Occipital lobe (tissue), 2 donors: ENCODE measurements around the gene MMP24OS. TPM values are rescaled to one million over a fixed set of nuclear protein-coding genes. Genes with fewer than 3 reads are reported as not detected.

Source experiments
- DNase-seq: peaks from one replicate; lab custom pipeline; 2025; lab: John Stamatoyannopoulos, UW
- total RNA-seq: library from RNA; depleted of rRNA; stranded (reverse); fragments of >200 nt; gene quantifications from one replicate; pipeline ENCODE4 v1.2.3, GENCODE V29; 2014

Gene MMP24OS
- total RNA-seq, 1 donor from 2014 or later: 1.9 TPM

DNA sequence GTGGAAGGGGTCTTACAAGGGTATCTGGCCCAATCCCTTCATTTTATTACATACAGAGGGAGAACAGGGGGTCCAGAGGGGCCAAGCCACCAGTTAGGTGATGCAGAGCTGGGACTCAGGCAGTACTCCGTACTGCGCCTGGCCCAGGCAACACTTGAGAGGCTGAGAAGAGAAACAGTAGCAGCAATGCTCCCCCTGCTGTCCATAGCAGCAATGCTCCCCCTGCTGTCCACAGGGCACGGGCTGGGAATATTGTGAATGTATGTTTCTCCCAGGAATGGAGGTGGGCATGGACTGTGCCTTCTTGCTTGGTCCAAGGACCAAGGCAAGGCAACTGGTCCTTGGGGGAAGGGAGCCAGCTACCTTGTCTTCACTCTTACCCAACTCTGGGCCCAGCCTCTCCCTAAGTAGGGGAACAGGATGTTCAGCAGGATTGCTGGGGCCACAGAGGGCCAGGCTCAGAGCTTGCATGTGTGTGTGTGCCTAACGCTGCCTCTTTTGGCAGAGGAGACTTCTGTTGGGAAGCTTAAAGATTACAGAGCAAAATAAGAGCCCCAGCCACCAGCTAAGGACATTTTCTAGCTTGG lies 29.1 kb upstream of the MMP24OS start:
- DNase-seq: peak; percentile 54

DNA sequence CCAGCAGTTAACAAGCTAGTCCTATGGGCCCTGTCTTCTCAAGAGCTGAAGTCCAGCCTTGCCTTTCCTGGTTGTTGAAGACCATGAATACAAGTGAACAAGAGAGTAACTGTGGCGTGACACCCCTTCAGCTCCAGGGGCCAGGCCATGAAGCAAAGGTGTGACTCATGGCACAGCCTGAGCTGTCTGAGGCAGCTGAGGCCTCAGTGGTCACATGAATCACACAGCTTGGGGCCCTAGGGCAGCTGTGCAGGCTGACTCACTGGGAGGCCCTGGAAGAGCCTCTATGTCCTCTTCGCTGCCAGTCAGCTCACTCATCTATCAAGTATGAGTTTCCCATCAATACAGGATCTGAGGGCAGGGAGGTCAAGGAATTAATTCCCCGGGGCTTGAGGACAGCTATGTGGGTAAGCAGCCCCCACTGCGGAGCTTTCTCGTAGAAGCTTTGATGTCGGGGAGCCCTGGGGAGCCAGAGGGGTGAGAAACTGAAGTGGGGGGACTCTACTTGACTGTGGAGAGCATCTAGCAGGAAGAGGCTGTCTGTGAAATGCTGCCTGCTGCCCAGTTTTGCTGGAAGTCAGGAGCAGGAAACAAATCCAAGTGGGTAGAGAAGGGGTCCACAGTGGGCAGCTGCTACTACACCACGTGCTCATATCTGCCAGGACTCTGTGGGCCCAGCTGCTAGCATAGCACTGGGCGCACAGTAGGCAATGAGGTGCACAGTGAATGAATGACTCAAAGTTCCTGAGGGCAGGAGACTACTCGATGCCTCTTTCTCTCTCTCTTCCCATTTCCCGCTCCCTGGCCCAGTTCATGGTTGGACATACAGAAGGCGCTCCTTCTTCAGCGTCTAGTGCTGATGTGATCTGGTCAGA lies 28.0 kb upstream of the MMP24OS start:
- peak; percentile 29 for DNase-seq

DNA sequence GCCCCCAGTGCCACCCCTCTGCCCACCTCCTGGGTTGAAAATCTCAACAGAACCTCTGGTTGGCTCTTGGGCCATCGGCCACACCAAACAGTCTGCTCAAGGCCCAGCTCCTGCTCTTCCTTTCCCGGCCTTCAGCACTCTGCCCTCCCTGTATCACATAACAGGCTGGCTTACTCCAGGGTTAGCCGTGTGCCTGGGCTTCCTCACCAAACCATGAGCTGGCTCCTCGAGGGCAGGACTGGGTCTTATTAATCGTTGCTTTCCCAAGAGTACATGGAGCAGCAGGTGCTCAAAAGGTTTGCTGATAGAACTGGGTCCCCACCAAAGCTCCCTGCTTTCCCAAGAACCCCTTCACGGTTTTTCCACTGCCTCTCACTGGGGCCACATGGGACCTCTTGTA lies 27.0 kb upstream of the MMP24OS start:
- no peak for DNase-seq

DNA sequence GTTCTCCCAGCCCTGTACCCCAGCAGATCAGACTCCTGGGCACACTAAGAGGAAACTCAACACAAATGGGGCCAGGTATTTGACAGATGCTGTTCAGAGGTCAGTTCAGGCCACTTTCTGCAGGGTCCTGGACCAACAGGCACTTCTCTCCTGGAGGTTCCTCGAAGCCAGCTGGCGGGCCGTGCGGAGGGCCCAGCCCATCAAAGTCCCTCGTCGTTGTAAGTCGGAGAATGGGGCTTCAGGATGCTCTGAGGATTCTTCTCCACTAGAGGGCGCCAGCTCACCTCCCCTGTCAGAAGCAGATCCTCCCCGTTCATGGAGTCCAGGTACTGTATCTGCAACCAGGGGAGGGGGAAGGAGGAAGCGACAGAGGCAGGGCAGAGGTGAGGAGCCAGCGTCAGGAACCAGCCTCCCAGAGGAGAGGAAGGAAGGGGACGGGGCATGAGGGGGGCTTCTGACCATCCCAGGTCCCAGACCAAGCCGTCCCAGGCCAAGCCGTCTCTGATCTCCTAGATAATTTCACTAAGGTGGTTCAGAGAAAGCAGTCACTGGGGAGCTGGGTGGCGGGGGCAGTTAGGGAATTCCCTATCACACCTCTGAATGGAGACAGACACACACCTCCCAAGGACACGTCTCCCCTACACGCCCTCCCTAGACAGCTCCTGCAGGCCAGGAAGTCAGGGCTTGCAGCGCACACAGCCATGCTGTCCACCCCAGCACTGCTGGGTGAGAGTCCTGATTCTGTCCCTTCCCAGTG lies 26.0 kb upstream of the MMP24OS start:
- peak; percentile 60 for DNase-seq

DNA sequence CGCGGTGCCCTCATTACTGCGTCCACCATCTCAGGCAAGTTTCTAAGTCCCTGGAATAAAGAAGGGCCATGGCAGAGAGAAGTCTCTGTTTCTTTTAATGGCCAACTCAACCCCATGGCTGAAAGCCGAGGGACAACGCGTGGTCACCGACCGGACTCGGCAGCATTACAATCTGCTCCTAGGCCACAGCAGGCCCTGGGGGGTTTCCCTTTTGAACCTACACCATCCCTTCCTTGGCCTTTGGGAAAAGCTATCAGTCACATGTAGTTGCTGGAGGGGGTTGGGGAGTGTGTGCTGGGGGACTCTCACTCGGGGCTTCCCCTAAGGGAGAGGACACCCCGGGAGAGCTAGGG lies 25.4 kb upstream of the MMP24OS start:
- no peak for DNase-seq

DNA sequence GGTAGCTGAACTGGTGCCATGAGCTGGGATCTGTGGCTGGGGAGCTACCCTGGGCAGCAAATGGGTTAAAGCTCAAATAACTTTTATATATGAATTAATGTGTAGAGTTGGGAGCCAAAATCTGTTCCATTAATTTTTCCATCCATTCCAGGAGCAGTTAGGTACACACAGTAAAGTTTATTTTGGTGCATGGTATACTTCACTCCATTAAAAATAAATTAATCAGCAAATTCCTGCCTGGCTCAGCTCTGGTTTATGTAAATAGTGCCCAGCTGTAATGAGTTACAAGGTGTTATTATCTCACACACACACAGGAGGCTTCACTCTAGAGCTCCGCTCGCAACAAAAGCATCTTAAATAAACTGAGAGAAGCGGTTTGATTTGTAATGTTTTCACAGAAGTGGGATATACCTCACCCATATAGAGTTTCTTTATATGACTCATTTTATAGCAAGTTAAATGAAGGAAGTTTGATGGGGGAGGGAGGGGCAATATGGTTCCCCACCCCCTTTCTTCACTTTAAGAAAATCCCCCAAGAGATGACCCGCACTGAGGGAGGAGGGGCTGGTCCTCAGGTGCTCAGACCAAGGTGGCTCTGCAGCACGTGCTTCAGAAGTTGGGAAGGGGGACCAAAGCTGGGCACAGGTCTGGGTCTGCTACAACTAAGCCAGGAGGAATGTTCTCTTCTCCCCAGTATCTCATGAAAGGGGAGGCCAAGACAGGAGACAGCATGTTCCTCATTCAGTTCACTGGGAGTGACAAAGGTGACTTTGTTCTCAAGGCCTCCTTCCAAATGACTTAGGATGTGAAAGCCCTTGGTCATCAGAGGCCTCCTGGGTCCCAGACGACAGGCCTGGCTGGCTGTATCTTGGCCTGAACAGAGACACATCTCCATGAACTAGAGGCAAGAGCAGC lies 24.8 kb upstream of the MMP24OS start:
- no peak for DNase-seq

DNA sequence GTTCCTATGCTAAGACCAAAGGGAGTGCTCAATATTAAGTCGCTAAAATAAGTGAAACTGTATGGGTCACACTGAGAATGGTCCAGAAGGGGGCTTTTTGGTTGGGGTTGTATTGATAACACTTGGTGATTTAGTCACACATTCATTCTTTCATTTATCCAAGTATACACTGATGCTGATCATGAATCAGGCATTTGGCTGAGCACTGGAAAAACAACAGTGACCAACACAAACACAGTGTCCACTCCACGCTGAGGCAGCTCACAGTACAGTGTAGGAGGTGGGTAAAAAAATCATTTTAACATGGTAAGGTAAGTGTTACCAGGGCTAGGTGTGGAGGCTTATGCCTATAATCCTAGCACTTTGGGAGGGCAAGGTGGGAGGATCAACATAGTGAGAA lies 23.5 kb upstream of the MMP24OS start:
- no peak for DNase-seq

DNA sequence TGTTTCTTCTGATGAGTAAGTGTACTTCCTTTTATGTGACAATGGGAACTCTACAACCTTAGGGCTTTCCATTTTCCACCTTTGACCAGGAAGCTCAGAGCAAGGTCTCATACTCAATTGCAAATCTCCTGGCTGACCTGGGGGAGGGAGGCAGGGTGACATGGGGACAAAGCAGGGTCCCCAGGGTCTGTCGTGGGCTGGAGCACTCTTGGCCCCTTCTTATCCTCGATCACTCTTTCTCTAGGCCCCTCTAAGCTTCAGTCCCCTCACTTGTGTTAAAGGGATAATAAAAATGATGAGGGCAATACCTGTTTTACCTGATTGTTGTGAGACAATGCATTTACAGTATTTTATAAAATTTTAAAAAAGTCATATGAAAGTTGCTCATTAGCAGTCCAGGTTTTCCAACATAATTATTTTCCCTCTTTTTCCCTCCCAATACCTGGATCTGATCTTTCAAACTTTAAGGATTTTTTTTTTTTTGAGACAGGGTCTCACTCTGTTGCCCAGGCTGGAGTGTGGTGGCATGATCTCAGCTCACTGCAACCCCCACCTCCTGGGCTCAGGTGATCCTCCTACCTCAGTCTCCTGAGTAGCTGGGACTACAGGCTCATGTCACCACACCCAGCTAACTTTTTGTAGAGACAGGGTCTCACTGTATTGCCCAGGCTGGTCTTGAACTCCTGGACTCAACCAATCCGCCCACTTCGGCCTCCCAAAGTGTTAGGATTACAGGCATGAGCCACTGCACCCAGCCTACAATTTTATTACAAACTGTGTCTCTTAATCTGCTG lies 22.7 kb upstream of the MMP24OS start:
- DNase-seq: no peak

DNA sequence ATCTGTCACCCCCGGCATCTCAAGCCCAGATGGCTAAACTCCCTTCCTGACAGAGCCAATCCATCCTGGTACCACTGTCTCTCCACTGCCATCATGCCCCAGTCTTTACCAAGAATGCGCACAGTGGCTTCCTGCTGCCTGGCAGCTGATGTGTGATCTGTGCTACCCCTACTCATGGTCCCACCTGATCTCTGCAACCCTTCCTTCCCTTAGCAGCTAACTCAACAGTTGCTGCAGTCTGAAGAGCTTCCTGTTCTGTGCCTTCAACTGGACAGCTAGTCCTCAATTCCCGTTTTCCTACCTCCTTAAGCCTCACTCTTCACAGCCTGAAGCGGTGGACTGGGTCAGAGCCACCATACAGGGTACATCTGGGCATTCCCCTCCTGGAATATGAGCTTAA lies 21.9 kb upstream of the MMP24OS start:
- no peak for DNase-seq

DNA sequence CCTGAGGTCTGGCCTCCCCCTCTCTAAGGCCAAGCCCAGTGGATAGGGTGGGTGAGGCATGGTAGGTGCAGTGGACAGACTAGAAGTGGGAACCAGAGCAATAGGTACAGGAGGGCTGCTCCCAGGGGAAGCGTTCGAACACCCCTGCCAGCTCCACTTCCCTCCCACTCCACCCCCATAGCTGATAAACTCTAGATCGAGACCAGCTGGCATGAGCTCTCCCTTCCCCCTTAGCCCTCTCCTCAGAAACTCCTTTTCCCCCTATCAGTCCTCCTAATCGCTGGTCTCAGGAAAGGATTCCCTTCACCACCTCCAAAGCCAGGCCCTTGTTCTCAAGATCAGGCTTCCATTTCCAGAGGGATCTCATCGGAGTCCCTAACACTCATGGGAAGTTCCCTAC lies 20.3 kb upstream of the MMP24OS start:
- no peak for DNase-seq

DNA sequence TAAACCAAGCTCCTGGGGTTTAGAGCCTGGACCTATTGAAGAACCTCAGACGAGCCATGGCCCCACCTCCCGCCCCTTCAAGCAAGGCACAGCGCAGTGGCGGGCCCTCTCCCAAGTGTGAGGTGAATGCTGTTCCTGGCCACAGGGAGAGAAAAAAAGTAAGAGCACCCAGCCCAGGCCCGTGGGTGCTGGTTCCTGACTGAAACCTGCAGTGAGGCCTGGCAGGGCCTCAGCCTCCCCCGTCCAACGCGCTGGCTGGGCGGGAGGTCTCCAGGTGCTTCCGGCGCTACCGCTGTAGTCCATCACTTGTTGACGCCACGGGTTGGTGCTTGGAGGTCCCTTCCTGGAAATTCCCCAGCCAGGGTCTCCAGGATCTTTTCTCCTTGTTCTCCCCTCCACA lies 19.8 kb upstream of the MMP24OS start:
- DNase-seq: no peak

DNA sequence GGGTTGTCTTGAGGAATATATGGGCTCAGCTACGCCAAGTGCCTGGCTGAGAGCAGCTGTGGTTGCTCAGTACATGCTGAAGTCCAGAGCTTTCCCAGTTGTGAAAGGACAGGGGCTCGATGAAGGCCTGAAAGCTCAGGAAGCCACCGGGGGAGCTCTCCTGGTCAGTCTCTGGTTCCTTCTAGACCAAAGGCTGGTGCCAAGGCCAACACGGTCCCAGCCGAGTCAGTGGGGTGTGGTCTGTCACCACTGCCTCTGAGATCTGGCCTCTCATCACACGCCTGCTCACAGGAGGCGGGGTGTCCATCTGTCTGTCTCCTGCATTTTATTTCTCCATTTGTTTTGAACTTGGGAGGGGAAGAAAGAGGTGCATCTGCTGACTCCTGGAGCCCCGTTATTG lies 19.2 kb upstream of the MMP24OS start:
- no peak for DNase-seq

DNA sequence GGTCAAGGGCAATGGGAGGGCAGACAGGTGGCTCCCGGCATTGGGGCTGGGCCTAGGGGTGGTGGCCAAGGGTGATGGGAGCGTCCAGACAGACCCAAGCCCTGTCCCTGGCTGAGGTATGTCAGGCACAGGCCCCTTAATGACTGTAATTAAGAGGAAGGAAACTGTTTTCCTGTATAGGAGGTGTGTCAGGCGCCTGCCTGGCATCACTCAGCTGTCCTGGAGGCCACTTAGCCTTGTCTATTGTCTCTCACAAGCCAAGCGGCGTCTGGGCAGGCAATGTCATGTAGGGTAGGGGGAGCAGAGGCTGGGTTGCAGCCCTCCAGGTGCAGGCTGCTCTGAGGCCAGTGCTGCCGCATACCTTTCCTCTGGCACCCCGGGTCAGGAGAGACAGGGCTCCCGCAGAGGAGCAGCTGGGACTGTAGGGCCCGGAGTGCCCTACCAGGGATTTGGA lies 18.2 kb upstream of the MMP24OS start:
- no peak for DNase-seq

DNA sequence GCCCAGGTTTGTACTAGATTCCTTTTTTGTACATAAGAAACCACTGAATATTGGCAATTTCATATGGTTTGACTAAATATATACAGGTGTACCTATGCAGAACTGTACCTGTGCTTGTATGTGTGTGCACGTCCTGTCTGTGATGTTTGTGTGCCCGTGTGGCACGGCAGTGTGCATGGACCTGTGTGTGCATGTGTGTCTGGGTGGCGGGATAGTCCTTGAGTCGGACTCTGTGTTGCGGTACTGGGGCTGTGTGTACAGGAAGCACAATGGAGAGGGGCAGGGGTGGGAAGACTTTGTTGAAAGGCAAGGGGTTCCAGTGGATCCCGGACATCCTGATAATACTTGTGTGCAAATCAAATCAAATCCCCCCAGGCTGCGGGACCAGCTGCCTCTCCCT lies 17.8 kb upstream of the MMP24OS start:
- DNase-seq: no peak

DNA sequence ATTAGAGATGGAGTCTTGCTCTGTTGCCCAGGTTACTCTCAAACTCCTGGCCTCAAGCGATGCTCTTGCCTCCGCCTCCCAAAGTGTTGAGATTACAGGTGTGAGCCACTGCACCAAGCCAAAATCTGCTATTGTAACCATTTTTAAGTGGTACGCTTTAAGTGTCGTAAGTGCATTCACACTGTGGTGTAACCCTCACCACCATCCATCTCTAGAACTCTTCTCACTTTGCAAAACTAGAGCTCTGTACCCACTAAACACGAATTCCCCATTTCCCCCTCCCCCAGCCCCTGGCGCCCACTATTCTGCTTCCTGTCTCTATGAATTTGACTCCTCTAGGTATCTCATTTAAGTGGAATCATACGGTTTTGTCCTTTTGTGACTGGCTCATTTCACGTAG lies 17.1 kb upstream of the MMP24OS start:
- no peak for DNase-seq

DNA sequence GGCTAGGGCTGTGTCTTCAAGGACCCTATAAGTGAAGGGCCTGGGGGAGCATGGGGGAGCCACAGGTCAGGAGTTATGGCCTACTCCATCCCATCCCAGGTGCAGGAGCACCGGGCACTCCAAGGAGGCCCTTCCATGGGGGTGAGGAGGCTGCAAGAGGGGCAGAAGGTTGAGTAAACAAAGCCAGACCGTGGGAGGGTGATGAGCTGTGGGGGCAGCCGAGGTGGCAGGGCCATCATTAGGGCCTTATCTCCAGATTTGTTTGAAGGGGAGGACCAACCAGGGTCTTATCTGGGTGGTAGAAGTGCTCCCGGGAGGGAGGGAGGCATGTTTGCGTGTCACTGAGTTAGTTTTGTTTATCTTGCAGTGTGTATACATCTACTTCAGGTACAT lies 16.4 kb upstream of the MMP24OS start:
- no peak for DNase-seq

DNA sequence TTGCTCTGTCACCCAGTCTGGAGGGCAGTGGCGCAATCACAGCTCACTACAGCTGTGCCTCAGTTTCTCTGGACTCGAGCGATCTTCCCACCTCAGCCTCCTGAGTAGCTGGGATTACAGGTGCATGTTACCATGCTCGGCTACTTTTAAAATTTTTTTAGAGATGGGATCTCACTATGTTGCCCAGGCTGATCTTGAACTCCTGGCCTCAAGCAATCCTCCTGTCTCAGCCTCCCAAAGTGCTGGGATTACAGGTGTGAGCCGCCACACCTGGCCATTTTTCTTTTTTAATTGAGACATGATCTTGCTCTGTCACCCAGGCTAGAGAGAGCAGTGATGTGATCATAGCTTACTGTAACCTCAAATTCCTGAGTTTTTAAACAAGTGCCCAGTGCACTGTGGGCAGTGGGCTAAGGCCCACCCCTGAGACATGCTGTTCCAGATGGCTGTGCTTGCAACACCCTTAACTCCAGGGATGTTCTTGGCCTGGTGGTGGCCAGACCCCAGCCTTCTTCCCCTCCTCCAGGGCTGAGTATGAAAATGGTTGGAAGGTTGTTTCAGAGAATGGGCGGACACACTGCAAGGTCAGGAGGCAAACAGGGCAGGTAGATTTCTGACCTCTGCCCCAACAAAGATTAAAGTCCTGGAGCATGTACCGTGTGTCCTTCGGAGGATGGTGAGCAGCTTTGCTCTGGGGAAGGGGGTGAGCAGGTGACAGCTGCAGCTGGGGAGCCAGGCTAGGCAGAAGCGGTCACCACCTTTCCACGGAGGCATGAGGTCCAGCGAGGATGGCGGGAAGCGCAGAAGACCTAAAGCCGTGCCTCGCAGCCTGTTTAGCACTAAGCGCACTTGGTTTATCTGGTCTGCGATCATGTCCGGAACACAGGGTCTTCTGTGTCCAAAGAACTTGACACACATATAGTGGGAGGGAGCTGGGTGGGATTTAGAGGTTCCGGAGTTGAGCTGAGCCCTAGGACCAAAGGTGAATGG lies 15.7 kb upstream of the MMP24OS start:
- no peak for DNase-seq

DNA sequence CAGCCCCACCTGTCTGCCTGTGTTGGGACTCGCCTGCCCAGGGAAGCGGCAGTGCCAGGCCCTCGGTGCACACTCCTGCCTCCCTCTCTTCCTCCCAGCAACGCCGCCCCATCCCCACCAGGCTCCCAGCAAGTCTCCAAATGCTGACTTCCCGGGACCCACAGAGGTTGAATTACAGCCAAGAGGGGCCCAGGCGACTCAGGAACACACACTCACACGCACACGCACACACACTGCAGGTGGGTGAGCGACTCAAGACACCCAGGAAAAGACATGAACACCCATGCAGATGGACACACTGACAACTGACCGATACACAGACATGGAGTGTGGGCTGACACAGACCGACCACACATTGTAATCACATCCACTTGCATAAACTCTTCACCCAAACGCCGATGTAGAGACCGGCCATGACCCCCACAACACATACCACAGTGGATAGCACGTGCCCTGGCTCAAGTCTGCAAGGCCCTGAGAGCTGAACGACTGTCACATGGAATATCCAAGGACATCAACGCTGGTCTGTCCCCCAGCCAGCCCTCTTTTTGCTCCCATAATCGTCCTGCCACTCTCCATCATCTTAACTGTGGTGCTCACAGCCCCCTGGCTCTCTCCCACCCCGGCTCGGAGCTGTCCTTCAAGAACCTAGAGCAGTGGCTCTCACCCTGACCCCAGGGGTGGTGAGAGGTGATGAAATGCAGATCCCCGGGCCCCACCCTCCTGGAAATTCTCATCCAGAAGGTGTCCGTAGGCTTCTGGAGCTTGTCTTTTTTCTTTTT lies 14.8 kb upstream of the MMP24OS start:
- DNase-seq: no peak
